Naive thymus-derived CD4-positive, alpha-beta T cell (primary cell): Measurements from ENCODE around the gene IGSF1. TPM values are rescaled to one million over a fixed set of nuclear protein-coding genes. Genes with fewer than 3 reads are reported as not detected.

Experiments
- ATAC-seq: fragments of 150-1000 bp; cut with Tn5 transposase; 2 replicates; pipeline ENCODE4 v1.10.0; 2021; ENCODE audit warnings: mild to moderate bottlenecking, moderate library complexity
- CTCF ChIA-PET: fragments of 350-600 bp; sonication (Branson Sonifier 250); formaldehyde crosslinking; loops from one replicate; lab custom pipeline; 2021; ENCODE audit warnings: antibody characterized with exemption; lab: Charles Lee
- POLR2A ChIA-PET: fragments of 350-600 bp; sonication (Branson Sonifier 250); formaldehyde crosslinking; loops from one replicate; lab custom pipeline; 2021; ENCODE audit warnings: antibody characterized with exemption, inconsistent platforms; lab: Charles Lee
- DNase-seq, 9 donors: peaks; one replicate each; pipeline versions ENCODE4 v3.0.0 to v3.0.0-alpha.2; 2020 to 2022; ENCODE audit warnings: mixed read lengths in 1 of 9
- H3K27ac ChIP-seq: one replicate; pipeline ENCODE4 v1.7.0; 2013; ENCODE audit warnings: mild to moderate bottlenecking, low read depth, low read length, moderate library complexity
- H3K27me3 ChIP-seq, 2 donors: one replicate each; pipeline ENCODE4 v1.7.0; 2013; ENCODE audit warnings: low read length in 2 of 2, mild to moderate bottlenecking in 2 of 2, moderate library complexity in 2 of 2; ENCODE audit not compliant: control insufficient read depth in 2 of 2, insufficient read depth in 2 of 2
- H3K36me3 ChIP-seq, 3 experiments: 1 replicate in 2 of 3; 2 replicates in 1 of 3; pipeline ENCODE4 v1.7.0; 2013; ENCODE audit warnings: low read length in 3 of 3, mild to moderate bottlenecking in 3 of 3, moderate library complexity in 1 of 3; ENCODE audit not compliant: insufficient read depth in 3 of 3, control insufficient read depth in 2 of 3
- H3K4me1 ChIP-seq, 2 donors: one replicate each; pipeline ENCODE4 v1.7.0; 2013; ENCODE audit warnings: low read length in 2 of 2, mild to moderate bottlenecking in 2 of 2, moderate library complexity in 1 of 2; ENCODE audit not compliant: control insufficient read depth in 2 of 2, insufficient read depth in 2 of 2
- H3K4me3 ChIP-seq: 2 replicates; pipeline ENCODE4 v1.7.0; 2013; ENCODE audit warnings: mild to moderate bottlenecking, low read length
- H3K9me3 ChIP-seq, 3 experiments: 1 replicate in 2 of 3; 2 replicates in 1 of 3; pipeline ENCODE4 v1.7.0; 2013; ENCODE audit warnings: low read length in 3 of 3; ENCODE audit not compliant: control insufficient read depth in 2 of 3
- H3K27ac Mint-ChIP-seq, 9 donors: one replicate each; pipeline ENCODE4 v1.8.0; 2020 to 2022; ENCODE audit warnings: mixed read lengths in 9 of 9, mild to moderate bottlenecking in 8 of 9, moderate library complexity in 5 of 9, inconsistent platforms in 2 of 9
- H3K27me3 Mint-ChIP-seq, 5 donors: one replicate each; pipeline ENCODE4 v1.8.0; 2021 to 2022; ENCODE audit warnings: mixed read lengths in 5 of 5, mild to moderate bottlenecking in 1 of 5
- H3K36me3 Mint-ChIP-seq, 5 donors: one replicate each; pipeline ENCODE4 v1.8.0; 2020 to 2022; ENCODE audit warnings: mixed read lengths in 5 of 5, mild to moderate bottlenecking in 3 of 5, inconsistent platforms in 1 of 5
- H3K4me1 Mint-ChIP-seq, 7 donors: one replicate each; pipeline ENCODE4 v1.8.0; 2020 to 2022; ENCODE audit warnings: mixed read lengths in 7 of 7, mild to moderate bottlenecking in 3 of 7, inconsistent platforms in 1 of 7
- H3K4me3 Mint-ChIP-seq, 10 donors: one replicate each; pipeline ENCODE4 v1.8.0; 2020 to 2022; ENCODE audit warnings: mild to moderate bottlenecking in 10 of 10, mixed read lengths in 10 of 10, moderate library complexity in 6 of 10, inconsistent platforms in 2 of 10
- H3K9me3 Mint-ChIP-seq, 11 donors: one replicate each; pipeline ENCODE4 v1.8.0; 2020 to 2022; ENCODE audit warnings: mixed read lengths in 11 of 11, mild to moderate bottlenecking in 4 of 11, inconsistent platforms in 1 of 11, moderate library complexity in 1 of 11
- intact Hi-C, 2 donors: fragments of 100-400 bp; cut with micrococcal nuclease; formaldehyde crosslinking; loops; one replicate each; pipeline ENCODE4 v1.15.1; 2023
- polyA plus RNA-seq, 2 donors: library from polyadenylated mRNA; unstranded; fragments of 300-500 nt; fragmentation: Illumina TruSeq; gene quantifications; one replicate each; pipeline ENCODE4 v1.2.3, GENCODE V29; 2021
- total RNA-seq, 6 experiments: library from RNA in 5 of 6; stranded (reverse) in 5 of 6; gene quantifications; 1 replicate in 5 of 6; 2 replicates in 1 of 6; pipeline ENCODE4 v1.2.3 and lab custom pipeline; 2021 to 2026

The IGSF1 gene
- total and polyA plus RNA-seq, 7 experiments from 2014 or later: not detected

GRCh38 chrX:131227608-131228007 lies 61.5 kb downstream of the IGSF1 start:
- peaks cover 0 to 3% (median 0%) of the 10 kb centered on the region in 5 donors for H3K27me3 Mint-ChIP-seq
- ChIA-PET POLR2A (no interaction called here), CTCF (no interaction called here)
- Histone ChIP-seq H3K27ac (no peak overlapping the region), H3K4me1 (no peaks in the 10 kb centered on the region), H3K36me3 (no peaks in the 10 kb centered on the region), H3K9me3 (no peaks in the 10 kb centered on the region), H3K27me3 (no peaks in the 10 kb centered on the region), H3K4me3 (no peak overlapping the region)
- H3K27ac Mint-ChIP-seq: no peak overlapping the region
- ATAC-seq: no peak
- no peaks in the 10 kb centered on the region for H3K4me1 Mint-ChIP-seq
- DNase-seq: no peak
- intact Hi-C loops: no loop called here
- no peaks in the 10 kb centered on the region for H3K36me3 Mint-ChIP-seq
- H3K9me3 Mint-ChIP-seq: no peaks in the 10 kb centered on the region
- no peak overlapping the region for H3K4me3 Mint-ChIP-seq

- no peak overlapping the region for H3K4me3 Mint-ChIP-seq
- intact Hi-C loops: no loop called here
Observed at GRCh38 chrX:131226591-131226990, 62.5 kb downstream of the IGSF1 start.

DNA sequence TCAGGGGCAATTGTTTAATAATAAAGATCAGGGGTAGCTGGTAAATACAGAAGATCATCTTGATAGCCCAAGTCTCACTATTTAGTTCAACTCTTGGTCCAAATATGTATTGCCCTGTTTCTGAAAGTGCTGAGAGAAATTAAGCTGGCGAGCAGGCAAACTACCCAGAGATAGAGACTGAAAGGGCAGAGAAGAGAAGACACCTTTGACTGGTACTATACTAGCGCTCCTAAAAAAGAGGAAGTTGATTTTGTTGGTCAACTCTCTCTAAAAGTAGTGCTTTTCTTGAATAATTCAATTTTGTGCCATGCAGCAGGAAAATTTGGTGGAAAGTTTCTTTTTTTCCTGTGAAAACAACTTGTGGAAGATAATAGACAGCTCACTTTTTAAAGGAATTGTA lies 64.0 kb downstream of the IGSF1 start:
- intact Hi-C loops: no loop called here
- Mint-ChIP-seq H3K36me3 (no peaks in the 10 kb centered on the region), H3K27me3 (peaks cover 0 to 3% (median 0%) of the 10 kb centered on the region in 5 donors), H3K4me1 (no peaks in the 10 kb centered on the region), H3K9me3 (no peaks in the 10 kb centered on the region), H3K4me3 (no peak overlapping the region), H3K27ac (no peak overlapping the region)
- Histone ChIP-seq H3K4me3 (no peak overlapping the region), H3K36me3 (no peaks in the 10 kb centered on the region), H3K4me1 (no peaks in the 10 kb centered on the region), H3K9me3 (no peaks in the 10 kb centered on the region), H3K27me3 (no peaks in the 10 kb centered on the region), H3K27ac (no peak overlapping the region)
- CTCF ChIA-PET: interaction anchor here (0.7 kb wide), 1 partner anchor 173 kb away, joined by 5 read pairs; no protein-coding TSS in a partner anchor
- no peak for ATAC-seq
- POLR2A ChIA-PET: no interaction called here
- DNase-seq: no peak

More at GRCh38 chrX:131226591-131226990, 62.5 kb downstream of the IGSF1 start:
- Mint-ChIP-seq H3K36me3 (no peaks in the 10 kb centered on the region), H3K9me3 (no peaks in the 10 kb centered on the region), H3K27me3 (peaks cover 0 to 3% (median 0%) of the 10 kb centered on the region in 5 donors), H3K27ac (no peak overlapping the region), H3K4me1 (no peaks in the 10 kb centered on the region)
- no peaks in the 10 kb centered on the region for H3K9me3 ChIP-seq
- H3K27me3 ChIP-seq: no peaks in the 10 kb centered on the region
- H3K27ac ChIP-seq: no peak overlapping the region
- no peak overlapping the region for H3K4me3 ChIP-seq
- no peaks in the 10 kb centered on the region for H3K36me3 ChIP-seq
- ATAC-seq (no peak), DNase-seq (no peak)
- POLR2A ChIA-PET: no interaction called here
- CTCF ChIA-PET: no interaction called here
- H3K4me1 ChIP-seq: no peaks in the 10 kb centered on the region

Other genes starting within 250 kb of the IGSF1 start
- not detected for gene ARHGAP36, start 231.0 kb downstream of the IGSF1 start, total RNA-seq
- gene ARHGAP36, start 231.0 kb downstream of the IGSF1 start, polyA plus RNA-seq: not detected